ENCODE results near the gene FOLR3.
"Not testable (repeated sequence)": the region's sequence is repeated elsewhere in the genome, so short reads cannot be mapped to it uniquely, and the experiment has no call there.

Gene FOLR3

DNA sequence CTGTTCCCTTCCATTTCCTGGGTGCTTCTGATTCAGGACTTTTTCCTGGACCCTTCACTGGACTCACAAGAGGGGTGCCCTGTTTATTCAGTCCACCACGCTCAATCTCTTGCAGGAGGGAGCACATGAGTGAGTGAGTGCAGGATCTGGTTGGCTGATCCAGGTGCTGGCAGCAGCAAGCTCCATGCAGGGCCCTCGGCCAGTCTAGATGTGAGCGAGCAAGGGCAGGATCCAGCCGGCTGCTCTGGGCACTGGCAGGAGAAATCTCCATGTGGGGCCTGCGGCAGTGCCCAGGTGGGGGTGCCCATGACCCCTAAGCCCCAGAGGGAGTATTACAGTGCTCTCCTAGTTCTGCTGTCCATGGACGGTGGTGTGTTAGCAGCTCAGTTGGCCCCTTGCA is 11.5 kb upstream of the FOLR3 start:
- FAIRE-seq, result no peak

GRCh38 chr11:72125956-72126355 is 9.6 kb upstream of the FOLR3 start:
- FAIRE-seq, result no peak

DNA sequence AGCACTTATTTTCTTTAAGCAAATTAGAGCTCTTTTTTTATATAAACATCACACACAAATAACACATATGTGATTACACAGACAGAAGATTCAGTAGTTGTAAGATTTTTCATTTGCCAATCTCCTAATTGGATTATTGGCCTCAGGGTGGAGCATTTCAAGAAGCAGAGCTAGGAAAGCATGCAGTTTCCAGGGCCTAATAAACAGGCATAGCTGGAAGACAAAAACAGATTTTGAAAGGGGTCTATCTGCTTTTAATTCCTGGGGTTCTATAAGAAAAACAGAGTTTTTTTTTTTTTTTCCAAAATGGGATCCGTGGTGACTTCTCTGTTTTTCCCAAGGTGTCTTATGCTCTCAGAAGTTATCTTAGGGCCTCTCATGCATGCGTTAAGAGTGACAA is 7.6 kb upstream of the FOLR3 start:
- no peak for FAIRE-seq

- no peak for FAIRE-seq
Measured at GRCh38 chr11:72129381-72129780, 6.1 kb upstream of the FOLR3 start.

- no peak for FAIRE-seq
Measured at GRCh38 chr11:72132646-72133045, 2.9 kb upstream of the FOLR3 start.

DNA sequence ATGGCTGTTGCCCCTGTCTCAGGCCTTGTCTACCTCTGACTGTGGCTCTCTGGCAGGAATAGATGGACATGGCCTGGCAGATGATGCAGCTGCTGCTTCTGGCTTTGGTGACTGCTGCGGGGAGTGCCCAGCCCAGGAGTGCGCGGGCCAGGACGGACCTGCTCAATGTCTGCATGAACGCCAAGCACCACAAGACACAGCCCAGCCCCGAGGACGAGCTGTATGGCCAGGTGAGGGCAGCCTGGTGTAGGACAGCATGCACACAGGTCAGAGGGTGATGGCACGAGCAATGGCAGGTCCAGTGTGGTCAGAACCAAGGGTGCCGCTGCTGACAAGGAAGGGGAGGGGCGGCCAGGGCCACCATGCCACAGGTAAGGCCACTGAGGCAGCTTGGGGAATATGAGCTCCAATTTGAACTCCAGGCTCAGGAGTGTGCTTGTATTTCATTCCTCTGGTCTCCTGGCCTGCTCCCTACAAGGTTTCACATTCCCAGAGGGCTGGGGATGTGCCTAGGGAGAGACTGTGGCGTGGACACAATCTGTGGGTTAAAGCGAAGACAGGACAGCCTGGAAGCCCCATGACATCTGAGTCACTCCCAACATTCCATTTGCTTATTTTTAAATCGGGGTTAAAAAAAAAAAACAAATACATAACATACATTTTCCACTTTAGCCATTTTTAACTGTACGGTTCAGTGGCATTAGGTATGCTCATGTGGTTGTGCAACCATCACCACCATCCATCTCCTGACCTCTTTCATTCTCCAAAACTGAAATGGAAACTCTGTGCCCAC is 562 bp downstream of the FOLR3 start:
- no peak for FAIRE-seq

GRCh38 chr11:72136684-72137262 is 1.2 kb downstream of the FOLR3 start:
- no peak for FAIRE-seq

GRCh38 chr11:72138821-72139390 is 3.4 kb downstream of the FOLR3 start:
- no peak for FAIRE-seq

GRCh38 chr11:72139500-72139899 is 4.0 kb downstream of the FOLR3 start:
- no peak for FAIRE-seq

DNA sequence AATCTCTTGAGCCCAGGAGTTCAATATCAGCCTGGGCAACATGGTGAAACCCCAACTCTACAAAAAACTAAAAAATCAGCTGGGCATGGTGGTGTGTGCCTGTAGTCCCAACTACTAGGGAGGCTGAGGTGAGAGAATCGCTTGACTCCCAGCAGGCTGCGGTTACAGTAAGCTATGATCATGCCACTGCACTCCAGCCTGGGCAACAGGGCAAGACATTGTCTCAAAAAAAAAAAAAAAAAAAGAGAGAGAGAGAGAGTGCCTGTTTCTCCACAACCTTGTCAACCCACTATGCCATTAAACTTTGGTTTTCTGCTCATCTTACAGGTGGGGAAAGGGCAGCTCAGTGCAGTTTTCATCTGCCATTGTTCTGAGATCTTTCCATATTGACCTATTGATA is 5.1 kb downstream of the FOLR3 start:
- no peak for FAIRE-seq

DNA sequence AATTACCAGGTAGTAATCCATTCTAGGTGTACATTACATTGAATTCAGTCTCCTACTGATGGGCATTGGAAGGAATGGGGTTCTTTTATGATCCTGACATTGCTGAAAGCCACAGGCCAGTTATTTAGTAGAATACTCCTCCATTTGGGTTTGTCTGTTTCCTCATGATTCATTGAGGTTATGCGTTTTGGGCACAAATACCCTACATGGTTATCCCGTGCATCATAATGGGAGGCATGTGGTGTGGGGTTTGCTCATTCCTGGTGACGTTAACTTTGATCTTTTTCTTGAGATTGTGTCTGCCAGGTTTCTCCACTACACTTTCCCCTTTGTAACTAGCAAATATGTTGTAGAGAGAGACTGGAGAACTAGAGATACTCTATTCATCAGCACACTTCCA is 5.5 kb downstream of the FOLR3 start:
- no peak for FAIRE-seq

- not testable (repeated sequence) for FAIRE-seq
Measured at GRCh38 chr11:72142086-72142485, 6.6 kb downstream of the FOLR3 start.

DNA sequence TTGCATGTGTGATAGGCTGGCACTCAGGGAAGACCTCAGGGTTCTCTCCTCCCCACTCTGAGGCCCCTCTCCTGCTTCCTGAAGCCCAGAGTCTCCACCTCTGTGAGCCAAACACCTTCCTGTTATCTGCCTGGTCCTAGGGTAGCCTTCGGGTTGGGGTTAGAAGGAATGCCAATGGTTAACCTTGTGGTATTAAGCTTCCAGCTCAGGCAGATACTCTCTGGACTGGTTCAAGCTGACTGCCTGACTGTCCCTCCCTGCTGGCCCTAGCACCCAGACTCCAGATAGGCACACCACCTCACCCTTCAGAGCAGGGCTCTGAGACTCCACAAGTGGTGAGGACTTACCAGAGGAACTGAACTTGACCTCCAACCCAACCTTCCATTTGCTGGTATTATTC is 7.0 kb downstream of the FOLR3 start:
- not testable (repeated sequence) for FAIRE-seq

GRCh38 chr11:72144807-72145565 is 9.5 kb downstream of the FOLR3 start:
- FAIRE-seq, result no peak

DNA sequence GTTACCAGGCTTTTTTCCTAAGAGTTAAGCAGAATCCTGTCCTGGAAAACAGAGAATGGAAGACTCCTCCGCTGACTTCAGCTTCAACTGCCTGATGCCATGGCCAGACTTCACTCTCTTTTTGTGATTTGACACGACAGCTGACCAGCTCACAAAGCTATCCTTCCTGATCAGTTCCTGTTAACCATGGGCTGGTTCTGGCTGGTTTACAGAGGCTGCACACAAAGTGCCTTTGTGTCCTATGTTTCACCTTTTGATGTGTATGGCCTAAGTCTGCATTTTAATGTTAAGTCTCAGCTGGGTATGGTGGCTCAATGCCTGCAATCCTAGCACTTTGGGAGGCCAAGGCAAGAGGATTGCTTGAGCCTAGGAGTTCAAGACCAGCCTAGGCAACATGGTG is 11.1 kb downstream of the FOLR3 start:
- FAIRE-seq, result no peak

GRCh38 chr11:72150882-72151281 is 15.4 kb downstream of the FOLR3 start:
- FAIRE-seq, result no peak

GRCh38 chr11:72153874-72154273 is 18.3 kb downstream of the FOLR3 start:
- FAIRE-seq, result not testable (repeated sequence)

DNA sequence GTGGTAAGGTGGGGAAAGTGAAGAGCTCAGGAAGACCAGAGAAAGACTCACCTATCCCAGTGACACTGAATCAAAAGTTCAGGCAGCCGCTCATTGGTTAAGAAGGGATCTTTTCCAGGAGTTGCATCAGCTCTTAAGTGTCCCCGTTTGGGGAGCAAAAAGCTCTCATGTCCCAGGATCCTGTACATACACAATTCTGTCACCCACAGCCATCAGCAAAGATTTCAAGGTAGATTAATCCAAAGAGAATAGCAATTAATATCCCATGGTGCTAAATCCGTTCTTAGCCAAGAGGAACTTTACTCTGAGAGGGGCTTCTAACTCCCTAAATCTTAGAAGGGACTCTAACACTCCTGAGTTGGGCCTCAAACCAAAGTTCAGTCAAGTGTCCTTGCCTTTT is 19.3 kb downstream of the FOLR3 start:
- no peak for FAIRE-seq

- no peak for FAIRE-seq
Measured at GRCh38 chr11:72155751-72156150, 20.2 kb downstream of the FOLR3 start.

DNA sequence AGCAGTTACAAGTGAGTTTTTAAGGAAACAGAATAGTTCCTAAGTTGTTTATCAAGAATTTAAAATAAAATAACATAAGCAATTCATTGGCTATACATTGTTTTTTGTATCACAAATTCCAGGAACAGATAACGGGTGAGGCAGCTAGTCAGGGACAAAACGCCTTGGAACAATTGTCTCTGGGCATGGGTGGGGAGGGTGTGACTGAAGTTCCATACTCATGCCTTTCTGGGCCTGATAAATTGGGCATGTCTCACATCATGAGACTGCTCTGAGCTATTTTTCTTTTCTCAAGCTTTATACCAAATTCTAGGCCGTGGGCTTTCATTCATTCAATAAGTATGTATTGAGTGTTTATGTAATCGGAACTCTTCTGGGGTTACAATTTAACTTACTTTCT is 21.6 kb downstream of the FOLR3 start:
- no peak for FAIRE-seq

DNA sequence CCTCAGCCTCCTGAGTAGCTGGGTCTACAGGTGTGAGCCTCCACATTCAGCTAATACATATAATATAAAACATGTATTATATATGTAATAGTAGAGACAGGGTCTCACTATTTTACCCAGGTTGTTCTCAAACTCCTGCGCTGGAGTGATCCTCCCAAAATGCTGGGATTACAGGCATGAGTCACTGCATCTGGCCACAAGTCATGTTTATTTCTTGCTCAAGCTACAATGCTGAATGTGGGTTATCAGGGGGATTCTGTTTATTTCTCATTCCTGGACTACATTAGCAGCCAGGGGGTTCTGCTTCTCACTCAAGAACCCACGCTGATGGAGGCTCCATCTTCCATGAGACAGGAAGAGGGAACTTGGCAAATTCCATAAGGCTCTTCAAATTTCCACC is 24.8 kb downstream of the FOLR3 start:
- FAIRE-seq, result no peak

GRCh38 chr11:72162891-72163492 is 27.5 kb downstream of the FOLR3 start:
- FAIRE-seq, result no peak

DNA sequence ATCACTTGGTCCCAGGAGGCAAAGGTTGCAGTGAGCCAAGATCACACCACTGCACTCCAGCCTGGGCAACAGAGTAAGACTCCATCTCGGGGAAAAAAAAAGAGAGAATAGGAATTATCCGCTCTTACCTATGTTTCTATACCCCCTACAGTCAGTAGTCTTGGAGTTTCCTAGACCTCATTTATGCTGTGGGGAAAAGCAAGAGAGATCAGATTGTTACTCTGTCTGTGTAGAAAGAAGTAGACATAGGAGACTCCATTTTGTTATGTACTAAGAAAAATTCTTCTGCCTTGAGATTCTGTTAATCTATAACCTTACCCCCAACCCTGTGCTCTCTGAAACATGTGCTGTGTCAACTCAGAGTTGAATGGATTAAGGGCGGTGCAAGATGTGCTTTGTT is 28.7 kb downstream of the FOLR3 start:
- FAIRE-seq, result not testable (repeated sequence)
